Neural progenitor cell (in vitro differentiated cells): ENCODE data around the gene FOXO1.

Experiments
- CTCF ChIP-seq: fragments of 200-600 bp; sonication (generic); IDR thresholded peaks from 2 replicates; pipeline ENCODE4 v1.5.1; 2017; ENCODE audit warnings: antibody characterized with exemption, mild to moderate bottlenecking
- EZH2phosphoT487 ChIP-seq: fragments of 200-600 bp; sonication (generic); IDR thresholded peaks from 2 replicates; pipeline ENCODE4 v1.6.1; 2017; ENCODE audit warnings: antibody characterized with exemption

- no peak for TF ChIP-seq CTCF
- TF ChIP-seq EZH2phosphoT487 = no peak
Measured at GRCh38 chr13:40563350-40564125, 102.9 kb downstream of the FOXO1 start.
